AG04450 (cell line): ENCODE data around the gene CCDC88A. TPM values are rescaled to one million over a fixed set of nuclear protein-coding genes. Genes with fewer than 3 reads are reported as not detected.

Source experiments
- CTCF ChIA-PET: fragments of 300-600, 350-600 bp; formaldehyde crosslinking; extraction: SDS; loops from one replicate; lab custom pipeline; 2022; ENCODE audit warnings: antibody characterized with exemption, inconsistent platforms; lab: Charles Lee
- POLR2A ChIA-PET: fragments of 350-600 bp; formaldehyde crosslinking; extraction: SDS; loops from one replicate; lab custom pipeline; 2021; ENCODE audit warnings: antibody characterized with exemption, inconsistent platforms; lab: Yijun Ruan, JAX
- DNase-seq: peaks from one replicate; pipeline ENCODE4 v3.0.0-alpha.2; 2011; ENCODE audit warnings: low read depth, low spot score
- H3K27ac ChIP-seq: one replicate; pipeline ENCODE4 v1.5.1; 2012; ENCODE audit warnings: low read depth, low read length, control low read depth
- H3K27me3 ChIP-seq: one replicate; pipeline ENCODE4 v1.6.0; 2012; ENCODE audit warnings: low read length; ENCODE audit not compliant: control insufficient read depth, insufficient read depth
- H3K4me3 ChIP-seq: 2 replicates; pipeline ENCODE4 v1.5.1; 2011; ENCODE audit warnings: mild to moderate bottlenecking, low read depth, low read length, control low read depth
- H3K9me3 ChIP-seq: 2 replicates; pipeline ENCODE4 v1.5.1; 2012; ENCODE audit warnings: low read length; ENCODE audit not compliant: control insufficient read depth, insufficient read depth
- polyA plus RNA-seq: library from polyadenylated mRNA; depleted of rRNA; stranded (reverse); fragments of >200 nt; gene quantifications from 2 replicates; pipeline ENCODE4 v1.2.3, GENCODE V29; 2011
- TF ChIP-seq, protein P1 (sequence below): IDR thresholded peaks from 2 replicates; pipeline ENCODE4 v1.5.1; 2011; ENCODE audit warnings: low read depth, low read length, control low read depth, inconsistent platforms

CCDC88A gene
- polyA plus RNA-seq, 1 experiment = 44.7 TPM

DNA sequence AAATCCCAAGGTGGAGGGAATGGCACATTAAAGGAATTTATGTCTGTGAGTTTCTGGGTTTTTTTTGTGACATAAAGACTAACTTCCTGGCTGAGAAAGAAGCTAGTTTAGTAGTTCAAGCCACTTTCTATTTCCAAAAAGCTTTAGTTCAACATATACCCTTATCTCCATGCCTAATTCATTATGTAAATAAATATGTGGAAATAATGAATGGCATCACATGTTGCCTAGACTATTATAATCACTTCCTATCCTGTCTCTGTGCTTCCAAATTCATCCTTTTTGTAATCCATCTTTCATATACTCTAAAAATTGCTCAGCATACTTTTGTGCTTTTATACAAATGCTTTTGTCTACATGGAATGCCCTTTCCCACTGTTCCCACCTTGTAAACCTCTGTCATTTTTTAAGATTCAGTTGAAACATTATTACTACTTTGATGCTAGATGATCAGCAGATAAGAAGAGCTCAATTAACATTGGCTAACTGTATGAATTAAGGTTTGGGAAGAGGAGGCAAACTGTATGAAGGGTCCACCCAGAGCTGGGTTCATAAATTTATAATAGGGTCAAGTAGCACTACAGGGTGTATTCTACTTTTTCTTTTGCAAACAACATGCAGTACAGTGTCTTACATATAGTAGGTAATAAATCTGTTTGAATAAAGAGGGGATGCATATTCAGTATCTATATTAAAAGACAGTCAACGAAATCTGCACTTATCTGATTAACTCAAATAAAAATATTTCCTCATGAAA is 88.9 kb downstream of the CCDC88A start:
- Histone ChIP-seq H3K27ac (no peak overlapping the region), H3K4me3 (no peak overlapping the region), H3K9me3 (no peaks in the 10 kb centered on the region), H3K27me3 (no peaks in the 10 kb centered on the region)
- POLR2A ChIA-PET = no interaction called here
- DNase-seq = no peak
- CTCF ChIA-PET = no interaction called here
- TF ChIP-seq, protein P1, sequence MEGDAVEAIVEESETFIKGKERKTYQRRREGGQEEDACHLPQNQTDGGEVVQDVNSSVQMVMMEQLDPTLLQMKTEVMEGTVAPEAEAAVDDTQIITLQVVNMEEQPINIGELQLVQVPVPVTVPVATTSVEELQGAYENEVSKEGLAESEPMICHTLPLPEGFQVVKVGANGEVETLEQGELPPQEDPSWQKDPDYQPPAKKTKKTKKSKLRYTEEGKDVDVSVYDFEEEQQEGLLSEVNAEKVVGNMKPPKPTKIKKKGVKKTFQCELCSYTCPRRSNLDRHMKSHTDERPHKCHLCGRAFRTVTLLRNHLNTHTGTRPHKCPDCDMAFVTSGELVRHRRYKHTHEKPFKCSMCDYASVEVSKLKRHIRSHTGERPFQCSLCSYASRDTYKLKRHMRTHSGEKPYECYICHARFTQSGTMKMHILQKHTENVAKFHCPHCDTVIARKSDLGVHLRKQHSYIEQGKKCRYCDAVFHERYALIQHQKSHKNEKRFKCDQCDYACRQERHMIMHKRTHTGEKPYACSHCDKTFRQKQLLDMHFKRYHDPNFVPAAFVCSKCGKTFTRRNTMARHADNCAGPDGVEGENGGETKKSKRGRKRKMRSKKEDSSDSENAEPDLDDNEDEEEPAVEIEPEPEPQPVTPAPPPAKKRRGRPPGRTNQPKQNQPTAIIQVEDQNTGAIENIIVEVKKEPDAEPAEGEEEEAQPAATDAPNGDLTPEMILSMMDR = no peak

- Histone ChIP-seq H3K27ac (no peak overlapping the region), H3K4me3 (no peak overlapping the region), H3K27me3 (no peaks in the 10 kb centered on the region), H3K9me3 (no peaks in the 10 kb centered on the region)
- TF ChIP-seq, protein P1 = no peak
- no peak for DNase-seq
- ChIA-PET CTCF (no interaction called here), POLR2A (no interaction called here)
Measured at GRCh38 chr2:55327470-55328230, 92.0 kb downstream of the CCDC88A start.

- DNase-seq = no peak
- Histone ChIP-seq H3K9me3 (no peaks in the 10 kb centered on the region), H3K27ac (no peak overlapping the region), H3K27me3 (no peaks in the 10 kb centered on the region), H3K4me3 (no peak overlapping the region)
- ChIA-PET CTCF (interaction anchor here (1.4 kb wide), 1 partner anchor 117 kb away, joined by 3 read pairs; no protein-coding TSS in a partner anchor), POLR2A (no interaction called here)
- TF ChIP-seq, protein P1 = no peak
Measured at GRCh38 chr2:55314985-55315384, 104.7 kb downstream of the CCDC88A start.

DNA sequence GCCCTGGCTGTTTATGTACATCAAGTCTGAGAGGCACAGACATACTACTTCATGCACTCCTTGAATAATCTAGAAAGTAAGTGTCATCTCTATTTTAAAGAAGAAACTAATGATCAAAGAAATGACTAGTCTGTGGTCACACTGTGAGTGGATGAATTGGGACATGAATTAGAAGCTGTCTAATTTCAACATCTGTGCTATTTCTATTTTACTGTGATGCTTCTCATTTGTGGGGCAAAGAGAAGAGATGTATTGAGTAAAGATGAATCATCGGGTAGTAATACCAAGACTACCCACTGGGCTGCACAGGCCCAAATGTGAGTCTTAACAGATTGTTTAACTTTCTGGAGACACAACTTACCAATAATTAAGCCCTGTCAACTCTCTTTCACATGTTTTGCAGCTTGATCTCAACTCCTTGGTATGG is 108.2 kb downstream of the CCDC88A start:
- ChIA-PET POLR2A (no interaction called here), CTCF (no interaction called here)
- no peak for DNase-seq
- Histone ChIP-seq H3K27me3 (no peaks in the 10 kb centered on the region), H3K27ac (no peak overlapping the region), H3K4me3 (no peak overlapping the region), H3K9me3 (no peaks in the 10 kb centered on the region)
- TF ChIP-seq, protein P1 = peak; percentile 50

DNA sequence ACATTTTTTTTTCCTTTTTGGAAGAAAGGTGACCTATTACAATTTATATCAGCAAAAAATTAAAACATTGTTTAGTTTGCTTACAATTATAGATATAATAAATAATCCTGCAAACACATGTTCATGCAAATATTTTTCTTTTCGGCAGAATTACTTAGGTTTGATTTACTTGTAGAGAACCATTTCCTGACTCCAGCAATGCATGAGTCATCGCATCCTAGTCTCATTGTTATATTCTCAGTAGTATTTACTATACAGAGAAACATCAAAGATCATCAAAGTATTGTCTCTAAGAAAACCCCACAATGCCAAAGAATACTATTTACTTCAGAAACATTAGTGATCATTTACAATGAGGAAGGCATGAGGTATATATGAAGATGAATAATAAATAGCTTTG is 110.2 kb downstream of the CCDC88A start:
- ChIA-PET POLR2A (no interaction called here), CTCF (interaction anchor here (0.9 to 1.8 kb wide), 2 partner anchors 122 to 410 kb away, joined by 3 to 5 read pairs; no protein-coding TSS in a partner anchor)
- TF ChIP-seq, protein P1 = no peak
- H3K27ac ChIP-seq = no peak overlapping the region
- no peak overlapping the region for H3K4me3 ChIP-seq
- H3K27me3 ChIP-seq = no peaks in the 10 kb centered on the region
- peak; percentile 15 for DNase-seq
- H3K9me3 ChIP-seq = no peaks in the 10 kb centered on the region
